Tibial nerve (tissue), 4 donors: ENCODE data around the gene ARSG. TPM values are rescaled to one million over a fixed set of nuclear protein-coding genes. Genes with fewer than 3 reads are reported as not detected.

Source experiments
- DNase-seq, 2 donors: peaks; one replicate each; pipeline ENCODE4 v3.0.0-alpha.2; 2019; ENCODE audit warnings: low spot score in 2 of 2
- H3K27ac ChIP-seq, 4 donors: fragments of 200-600 bp; sonication (generic) in 3 of 4; one replicate each; pipeline ENCODE4 v1.5.1; 2017 to 2019; ENCODE audit warnings: mild to moderate bottlenecking in 1 of 4
- H3K27me3 ChIP-seq, 2 donors: fragments of 200-600 bp; sonication (generic) in 1 of 2; one replicate each; pipeline versions ENCODE4 v1.5.1 to v1.6.0; 2017 to 2019
- H3K36me3 ChIP-seq, 3 donors: fragments of 200-600 bp; sonication (generic); one replicate each; pipeline ENCODE4 v1.5.1; 2018 to 2019
- H3K4me1 ChIP-seq, 4 donors: fragments of 200-600 bp; sonication (generic) in 3 of 4; one replicate each; pipeline ENCODE4 v1.5.1; 2017 to 2019
- H3K4me3 ChIP-seq, 4 donors: fragments of 200-600 bp; sonication (generic) in 3 of 4; one replicate each; pipeline ENCODE4 v1.5.1; 2017 to 2019; ENCODE audit warnings: mild to moderate bottlenecking in 1 of 4, moderate library complexity in 1 of 4
- H3K9me3 ChIP-seq, 4 donors: fragments of 200-600 bp; sonication (generic) in 3 of 4; one replicate each; pipeline ENCODE4 v1.5.1; 2017 to 2019
- CTCF ChIP-seq, 5 experiments: fragments of 200-600 bp in 3 of 5; fragments of 450-650 bp in 2 of 5; sonication (generic) in 3 of 5; IDR thresholded peaks; one replicate each; pipeline ENCODE4 v1.5.1; 2016 to 2019; ENCODE audit warnings: antibody characterized with exemption in 5 of 5, mild to moderate bottlenecking in 3 of 5, moderate library complexity in 2 of 5
- EP300 ChIP-seq, 2 donors: sonication (generic); formaldehyde crosslinking; IDR thresholded peaks; one replicate each; pipeline ENCODE4 v1.6.1; 2017; ENCODE audit warnings: antibody characterized with exemption in 2 of 2, mild to moderate bottlenecking in 1 of 2
- POLR2A ChIP-seq, 2 donors: fragments of 450-650 bp; IDR thresholded peaks; one replicate each; pipeline ENCODE4 v1.6.1; 2017; ENCODE audit warnings: antibody characterized with exemption in 2 of 2, mild to moderate bottlenecking in 2 of 2, moderate library complexity in 2 of 2
- WGBS, 2 donors: methylation state at CpG; one replicate each; pipeline ENCODE4 v1.1.5; 2018; 5-methylcytosine and 5-hydroxymethylcytosine counted together
- total RNA-seq, 4 donors: library from RNA; depleted of rRNA; stranded (reverse); fragments of >200 nt; gene quantifications; one replicate each; pipeline ENCODE4 v1.1.0, GENCODE V29; 2016

The ARSG gene
- total RNA-seq, 4 donors from 2014 or later = 2.1 to 11.4 (median 4.1) TPM

DNA sequence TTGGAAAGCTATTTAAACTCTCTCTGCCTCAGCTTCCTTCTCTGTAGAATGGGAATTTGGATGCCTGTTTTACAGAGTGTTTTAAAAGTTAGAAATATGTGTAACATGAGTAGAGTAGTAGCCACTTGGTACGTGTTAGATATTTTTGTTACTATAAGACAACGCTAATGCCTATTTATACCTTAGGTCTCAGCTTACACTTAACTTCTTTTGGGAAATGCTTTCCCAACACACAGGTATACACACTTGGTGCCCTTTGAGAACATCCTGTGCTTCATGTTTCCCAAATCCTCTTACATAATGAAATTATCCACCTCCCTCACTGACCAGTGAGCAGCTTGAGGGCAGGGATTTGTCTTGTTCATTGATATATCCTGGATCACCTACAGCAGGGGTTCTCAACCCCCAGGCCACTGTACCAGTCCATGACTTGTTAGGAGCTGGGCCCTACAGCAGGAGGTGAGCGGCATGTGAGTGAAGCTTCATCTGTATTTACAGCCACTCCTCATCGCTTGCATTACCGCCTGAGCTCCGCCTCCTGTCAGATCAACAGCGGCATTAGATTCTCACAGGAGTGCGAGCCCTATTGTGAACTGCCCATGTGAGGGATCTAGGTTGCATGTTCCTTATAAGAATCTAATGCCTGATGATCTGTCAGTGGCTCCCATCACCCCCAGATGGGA is 33.5 kb downstream of the ARSG start:
- Histone ChIP-seq H3K4me1 (no peaks in the 10 kb centered on the region), H3K27ac (no peak overlapping the region), H3K27me3 (no peaks in the 10 kb centered on the region), H3K4me3 (no peak overlapping the region), H3K36me3 (no peaks in the 10 kb centered on the region), H3K9me3 (no peaks in the 10 kb centered on the region)
- WGBS, 2 donors = 95% methylated on average over 8 of the region's 8 CpGs
- DNase-seq = no peak
- TF ChIP-seq POLR2A (IDR thresholded peaks at IDR 0.05) (no peak), EP300 (IDR thresholded peaks at IDR 0.05) (no peak), CTCF (IDR thresholded peaks at IDR 0.05) (no peak)

DNA sequence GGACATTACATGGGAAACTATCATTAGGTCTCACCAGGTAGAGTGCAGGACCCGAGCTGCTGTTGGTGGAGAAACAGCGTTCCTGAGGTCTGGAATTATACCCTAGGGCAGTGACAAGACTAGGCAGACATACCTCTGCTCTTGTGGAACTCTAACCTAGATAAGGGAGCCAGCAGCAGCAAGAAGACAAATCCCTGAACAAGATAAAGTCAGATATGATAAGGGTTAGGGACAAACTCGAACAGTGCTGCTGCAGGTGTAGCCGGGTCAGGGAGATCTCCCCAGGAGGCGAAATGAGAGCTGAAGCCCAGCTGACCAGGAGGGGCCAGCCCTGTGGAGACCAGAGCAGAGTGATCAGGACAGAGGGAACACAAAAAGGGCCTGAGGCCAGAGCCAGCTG is 34.7 kb downstream of the ARSG start:
- H3K9me3 ChIP-seq = peaks cover 0 to 7% (median 0%) of the 10 kb centered on the region in 4 donors
- no peaks in the 10 kb centered on the region for H3K36me3 ChIP-seq
- TF ChIP-seq CTCF (IDR thresholded peaks at IDR 0.05) (no peak), POLR2A (IDR thresholded peaks at IDR 0.05) (no peak), EP300 (IDR thresholded peaks at IDR 0.05) (no peak)
- no peak overlapping the region for H3K27ac ChIP-seq
- no peak overlapping the region for H3K4me3 ChIP-seq
- WGBS, 2 donors = 86 to 89% methylated on average over 5 of the region's 5 CpGs
- H3K4me1 ChIP-seq = no peaks in the 10 kb centered on the region
- no peaks in the 10 kb centered on the region for H3K27me3 ChIP-seq
- no peak for DNase-seq

GRCh38 chr17:68326681-68327080 is 35.4 kb downstream of the ARSG start:
- DNase-seq = no peak
- H3K4me3 ChIP-seq = no peak overlapping the region
- H3K27me3 ChIP-seq = no peaks in the 10 kb centered on the region
- no peak for TF ChIP-seq CTCF (IDR thresholded peaks at IDR 0.05)
- TF ChIP-seq EP300 (IDR thresholded peaks at IDR 0.05) = no peak
- TF ChIP-seq POLR2A (IDR thresholded peaks at IDR 0.05) = no peak
- 80 to 82% methylated on average over 5 of the region's 5 CpGs for WGBS, 2 donors
- H3K4me1 ChIP-seq = no peaks in the 10 kb centered on the region
- H3K27ac ChIP-seq = no peak overlapping the region
- no peaks in the 10 kb centered on the region for H3K36me3 ChIP-seq
- peaks cover 0 to 13% (median 0%) of the 10 kb centered on the region in 4 donors for H3K9me3 ChIP-seq

GRCh38 chr17:68327823-68328557 is 36.7 kb downstream of the ARSG start:
- no peak for DNase-seq
- no peak overlapping the region for H3K4me3 ChIP-seq
- H3K36me3 ChIP-seq = no peaks in the 10 kb centered on the region
- H3K4me1 ChIP-seq = no peaks in the 10 kb centered on the region
- H3K27ac ChIP-seq = no peak overlapping the region
- WGBS, 2 donors = 91 to 93% methylated on average over 8 of the region's 8 CpGs
- H3K9me3 ChIP-seq = peaks cover 0 to 26% (median 0%) of the 10 kb centered on the region in 4 donors
- no peak for TF ChIP-seq POLR2A (IDR thresholded peaks at IDR 0.05)
- no peak for TF ChIP-seq CTCF (IDR thresholded peaks at IDR 0.05)
- TF ChIP-seq EP300 (IDR thresholded peaks at IDR 0.05) = no peak
- H3K27me3 ChIP-seq = no peaks in the 10 kb centered on the region

DNA sequence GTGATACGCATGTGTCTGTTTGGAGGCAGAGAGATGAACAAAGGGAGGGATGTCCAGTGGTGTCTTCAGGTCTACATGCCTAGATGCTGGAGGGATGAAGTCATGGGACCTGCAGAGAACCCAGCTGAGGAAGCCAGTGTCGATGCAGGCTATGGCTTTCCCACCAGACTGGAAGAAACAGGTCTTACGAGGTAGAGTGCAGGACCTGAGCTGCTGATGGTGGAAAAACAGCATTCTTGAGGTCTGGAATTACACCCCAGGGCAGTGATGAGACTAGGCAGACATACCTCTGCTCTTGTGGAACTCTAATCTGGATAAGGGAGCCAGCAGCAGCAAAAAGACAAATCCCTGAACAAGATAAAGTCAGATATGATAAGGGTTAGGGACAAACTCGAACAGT is 37.4 kb downstream of the ARSG start:
- DNase-seq = no peak
- H3K4me3 ChIP-seq = no peak overlapping the region
- no peaks in the 10 kb centered on the region for H3K36me3 ChIP-seq
- H3K27me3 ChIP-seq = no peaks in the 10 kb centered on the region
- WGBS, 2 donors = 53 to 58% methylated on average over 4 of the region's 4 CpGs
- H3K9me3 ChIP-seq = peaks cover 0 to 30% (median 0%) of the 10 kb centered on the region in 4 donors
- no peak for TF ChIP-seq POLR2A (IDR thresholded peaks at IDR 0.05)
- TF ChIP-seq EP300 (IDR thresholded peaks at IDR 0.05) = no peak
- TF ChIP-seq CTCF (IDR thresholded peaks at IDR 0.05) = no peak
- H3K4me1 ChIP-seq = no peaks in the 10 kb centered on the region
- H3K27ac ChIP-seq = no peak overlapping the region
